ENCODE data around the gene PROM1. TPM values are rescaled to one million over a fixed set of nuclear protein-coding genes. Genes with fewer than 3 reads are reported as not detected.

PROM1 gene
- total and polyA plus RNA-seq, 2 of the 8 experiments (the other 6 are each of a cell fraction or from before 2014, with no cell fraction given): 36.0 to 59.7 TPM

DNA sequence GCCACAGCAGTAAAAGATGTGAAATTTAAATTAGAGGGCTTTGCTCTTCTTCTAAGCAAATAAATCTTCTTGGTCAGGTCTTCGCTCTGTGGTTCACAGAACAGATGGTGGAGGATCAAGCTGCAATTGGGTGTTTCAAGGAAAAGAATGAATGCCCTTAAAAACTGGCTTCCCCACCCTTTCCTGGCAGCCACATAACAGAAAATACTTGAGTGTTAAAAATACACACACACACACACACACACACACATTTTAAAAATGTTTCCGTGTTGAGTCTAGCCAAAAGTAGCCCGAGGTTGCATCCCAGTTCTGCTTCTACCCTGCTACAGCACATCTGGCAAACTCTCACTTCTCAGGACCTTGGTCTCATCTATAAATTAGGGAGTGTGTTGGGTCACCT lies 64.2 kb downstream of the PROM1 start:
- no peak overlapping the region for H4K8ac ChIP-seq (ENCODE audit: extremely low read depth, insufficient read depth, low read length)
- no peak overlapping the region for H2BK12ac ChIP-seq (ENCODE audit: low read depth, low read length)
- no peaks in the 10 kb centered on the region for H3K23me2 ChIP-seq (ENCODE audit: low read depth, low read length)
- no peaks in the 10 kb centered on the region for H3K79me1 ChIP-seq (ENCODE audit: low read depth, low read length)
- no peak overlapping the region for H3K18ac ChIP-seq (ENCODE audit: extremely low read depth, low read length)
- no peaks in the 10 kb centered on the region for H3K79me2 ChIP-seq (ENCODE audit: control insufficient read depth in 1 of 2, insufficient read depth in 2 of 2, low read length in 2 of 2)
- H2AFZ ChIP-seq (ENCODE audit: low read length): no peak overlapping the region
- H3K9me3 ChIP-seq (ENCODE audit: insufficient read depth in 2 of 2, low read depth in 1 of 2, low read length in 1 of 2): no peaks in the 10 kb centered on the region
- DNase-seq (ENCODE audit: low read depth in 1 of 2, low spot score in 2 of 2) (no peak), FAIRE-seq (no peak)
- no peak overlapping the region for H2BK15ac ChIP-seq (ENCODE audit: low read length)
- no peak overlapping the region for H3K56ac ChIP-seq (replicated peaks; ENCODE audit: insufficient read length, low read depth, low read length)
- H2AK5ac ChIP-seq (ENCODE audit: low read depth, low read length): no peak overlapping the region
- H3K14ac ChIP-seq (ENCODE audit: insufficient read length): no peak overlapping the region
- H2BK20ac ChIP-seq (ENCODE audit: low read length): no peak overlapping the region
- H3K4me2 ChIP-seq (ENCODE audit: insufficient read depth in 1 of 2, low read depth in 2 of 2, low read length in 2 of 2): no peak overlapping the region
- peaks cover 0 to 2% of the 10 kb centered on the region in 2 experiments for H4K20me1 ChIP-seq (replicated peaks in 1 of 2; ENCODE audit: control insufficient read depth in 1 of 2, insufficient read depth in 2 of 2, low read length in 2 of 2)
- no peaks in the 10 kb centered on the region for H3K27me3 ChIP-seq (replicated peaks in 1 of 4; ENCODE audit: control insufficient read depth in 3 of 4, extremely low read depth in 1 of 4, insufficient read depth in 3 of 4, low read length in 3 of 4)
- H3K4me1 ChIP-seq (replicated peaks in 1 of 4; ENCODE audit: control insufficient read depth in 3 of 4, insufficient read depth in 4 of 4, low read length in 3 of 4): no peaks in the 10 kb centered on the region
- no peak overlapping the region for H2BK5ac ChIP-seq (ENCODE audit: low read depth, low read length)
- no peak overlapping the region for H3K27ac ChIP-seq (ENCODE audit: low read depth, low read length)
- no peak overlapping the region for H4K91ac ChIP-seq (replicated peaks; ENCODE audit: insufficient read length, low read length)
- WGBS, 2 experiments (ENCODE audit: extremely low coverage in 1 of 2, insufficient coverage in 1 of 2, insufficient read length in 1 of 2, insufficient replicate concordance in 2 of 2, low coverage in 1 of 2, low lambda C conversion rate in 2 of 2, missing lambda C conversion rate in 1 of 2): 60% methylated on average over 3 of the region's 3 CpGs; no CpG with 5 or more reads in 1 of the 2 experiments
- H3K36me3 ChIP-seq (ENCODE audit: control insufficient read depth in 2 of 4, insufficient read depth in 4 of 4, low read length in 3 of 4): peaks cover 15 to 60% (median 44%) of the 10 kb centered on the region in 4 experiments
- no peak overlapping the region; a peak in 1 of 7 replicates for H3K9ac ChIP-seq (replicated peaks in 1 of 4; ENCODE audit: extremely low read depth in 1 of 4, low read depth in 3 of 4, low read length in 3 of 4)
- H3K4me3 ChIP-seq (ENCODE audit: extremely low read depth in 1 of 4, insufficient read depth in 2 of 4, low read depth in 3 of 4, low read length in 4 of 4): no peak overlapping the region
- no peak overlapping the region for H3K23ac ChIP-seq (ENCODE audit: insufficient read length)
- no peak overlapping the region for H3K4ac ChIP-seq (replicated peaks; ENCODE audit: insufficient read length, low read depth, low read length)
- ChIA-PET POLR2A (ENCODE audit: partially characterized antibody) (no interaction called here), CTCF (ENCODE audit: partially characterized antibody) (interaction anchor here (0.6 to 2.4 kb wide), 9 partner anchors 8 to 214 kb away, joined by 3 to 10 read pairs (median 4); partner anchors contain the start of gene FGFBP2)
- no peak overlapping the region for H4K5ac ChIP-seq (ENCODE audit: insufficient read length, low read depth, low read length)
- no peak overlapping the region for H2BK120ac ChIP-seq (replicated peaks; ENCODE audit: low read depth, low read length)
- TF ChIP-seq CREB1 (IDR thresholded peaks at IDR 0.05) (no peak), SRF (IDR thresholded peaks at IDR 0.05; ENCODE audit: low read depth, low read length) (no peak), SIN3A (conservative IDR thresholded peaks at IDR 0.05 in 1 of 2, IDR thresholded peaks at IDR 0.05 in 1 of 2; ENCODE audit: low read depth in 1 of 2, low read length in 2 of 2) (no peak), HDAC2 (IDR thresholded peaks at IDR 0.05; ENCODE audit: borderline replicate concordance in 1 of 2, low read depth in 2 of 2, low read length in 2 of 2) (no peak), GTF2F1 (IDR thresholded peaks at IDR 0.05; ENCODE audit: borderline replicate concordance, low read depth, low read length) (no peak), CTBP2 (IDR thresholded peaks at IDR 0.05; ENCODE audit: borderline replicate concordance, insufficient read depth, insufficient read length, low read length) (no peak), EP300 (IDR thresholded peaks at IDR 0.05; ENCODE audit: borderline replicate concordance in 1 of 2, low read depth in 2 of 2, low read length in 2 of 2) (no peak), TAF7 (optimal IDR thresholded peaks at IDR 0.05; ENCODE audit: borderline replicate concordance, low read depth, low read length) (no peak), ZNF274 (IDR thresholded peaks at IDR 0.05; ENCODE audit: borderline replicate concordance, extremely low read depth, low read length) (no peak), JUN (IDR thresholded peaks at IDR 0.05; ENCODE audit: low read depth, low read length) (no peak)
- TF ChIP-seq, protein P1, sequence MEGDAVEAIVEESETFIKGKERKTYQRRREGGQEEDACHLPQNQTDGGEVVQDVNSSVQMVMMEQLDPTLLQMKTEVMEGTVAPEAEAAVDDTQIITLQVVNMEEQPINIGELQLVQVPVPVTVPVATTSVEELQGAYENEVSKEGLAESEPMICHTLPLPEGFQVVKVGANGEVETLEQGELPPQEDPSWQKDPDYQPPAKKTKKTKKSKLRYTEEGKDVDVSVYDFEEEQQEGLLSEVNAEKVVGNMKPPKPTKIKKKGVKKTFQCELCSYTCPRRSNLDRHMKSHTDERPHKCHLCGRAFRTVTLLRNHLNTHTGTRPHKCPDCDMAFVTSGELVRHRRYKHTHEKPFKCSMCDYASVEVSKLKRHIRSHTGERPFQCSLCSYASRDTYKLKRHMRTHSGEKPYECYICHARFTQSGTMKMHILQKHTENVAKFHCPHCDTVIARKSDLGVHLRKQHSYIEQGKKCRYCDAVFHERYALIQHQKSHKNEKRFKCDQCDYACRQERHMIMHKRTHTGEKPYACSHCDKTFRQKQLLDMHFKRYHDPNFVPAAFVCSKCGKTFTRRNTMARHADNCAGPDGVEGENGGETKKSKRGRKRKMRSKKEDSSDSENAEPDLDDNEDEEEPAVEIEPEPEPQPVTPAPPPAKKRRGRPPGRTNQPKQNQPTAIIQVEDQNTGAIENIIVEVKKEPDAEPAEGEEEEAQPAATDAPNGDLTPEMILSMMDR (IDR thresholded peaks at IDR 0.05; ENCODE audit: control extremely low read depth in 1 of 3, insufficient read depth in 1 of 3, low read depth in 1 of 3, low read length in 3 of 3): no peak

All from H1 (cell line).